Measurements from ENCODE around the gene CCT2. TPM values are rescaled to one million over a fixed set of nuclear protein-coding genes. Genes with fewer than 3 reads are reported as not detected.
A peak's percentile ranks its signal among the peaks of the same experiment; 100 is the strongest.

The CCT2 gene
- 185 TPM for polyA plus RNA-seq (ENCODE audit: insufficient read length)

DNA sequence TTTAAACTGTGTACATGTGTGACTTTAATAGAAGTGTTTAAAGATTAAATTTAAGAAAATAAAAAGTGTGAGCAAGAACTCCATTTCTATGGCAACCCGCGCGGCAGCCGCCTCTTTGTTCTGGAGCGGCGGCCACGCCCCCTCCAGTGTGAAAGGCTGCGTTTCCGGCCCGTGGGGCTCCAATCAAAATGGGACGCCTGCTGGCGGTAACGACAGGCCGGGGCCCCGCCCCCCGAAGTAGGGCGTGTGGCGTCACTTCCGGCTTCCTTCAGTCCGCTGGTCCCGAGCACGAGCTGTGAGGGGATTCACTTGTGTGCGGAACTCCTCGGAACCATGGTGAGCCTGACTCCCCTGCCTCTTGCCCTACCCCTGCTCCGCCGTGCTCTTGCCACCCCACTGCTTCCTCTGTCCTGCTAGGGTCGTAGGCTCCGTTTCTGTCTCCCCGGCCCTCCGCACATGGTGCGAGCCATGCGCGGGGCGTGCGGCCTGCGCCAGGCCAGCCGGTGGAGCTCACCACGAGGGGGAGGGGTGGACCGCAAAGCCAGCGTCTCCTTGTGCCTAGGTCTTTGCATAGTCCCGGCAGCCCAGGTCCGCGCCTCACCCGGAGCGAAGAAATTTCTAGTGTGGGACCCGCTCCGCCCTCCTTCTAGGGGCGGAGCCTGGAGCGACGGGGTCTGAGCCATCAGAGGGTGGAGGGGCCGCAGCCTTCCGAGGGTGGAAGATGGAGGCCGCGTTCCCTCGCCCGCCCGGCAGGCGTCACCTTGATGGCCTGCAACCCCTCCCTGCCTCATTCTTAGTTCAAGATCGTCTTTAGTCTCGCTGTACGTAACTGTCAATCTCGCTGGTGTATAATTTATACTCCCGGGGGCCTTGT, at the start of gene CCT2:
Gene CCT2 (plus strand): TSS at position 271 of the 874 bp plus-strand sequence. CDS start 63 bp downstream, at position 334.
- DNase-seq (ENCODE audit: low read depth) = peak; percentile 92

DNA sequence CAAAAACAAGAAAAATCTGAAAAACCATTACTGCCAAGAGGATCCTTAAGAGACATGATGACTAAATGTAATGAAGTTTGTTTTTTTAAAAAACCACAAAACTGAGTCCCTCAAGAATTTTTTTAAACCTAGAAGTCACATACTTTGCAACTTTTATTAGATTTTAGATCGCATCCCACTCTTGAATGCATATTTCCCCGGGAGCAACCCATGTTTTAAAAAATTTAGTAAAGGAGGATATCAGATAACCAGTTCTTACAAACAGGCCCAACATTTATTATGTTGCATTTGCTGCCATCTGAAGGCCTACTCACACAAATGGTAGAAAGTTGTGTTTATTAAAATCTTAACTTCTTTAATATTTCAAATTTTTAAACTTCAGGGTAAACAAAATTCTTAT, 44.3 kb upstream of the CCT2 start:
- DNase-seq (ENCODE audit: low read depth) = no peak

DNA sequence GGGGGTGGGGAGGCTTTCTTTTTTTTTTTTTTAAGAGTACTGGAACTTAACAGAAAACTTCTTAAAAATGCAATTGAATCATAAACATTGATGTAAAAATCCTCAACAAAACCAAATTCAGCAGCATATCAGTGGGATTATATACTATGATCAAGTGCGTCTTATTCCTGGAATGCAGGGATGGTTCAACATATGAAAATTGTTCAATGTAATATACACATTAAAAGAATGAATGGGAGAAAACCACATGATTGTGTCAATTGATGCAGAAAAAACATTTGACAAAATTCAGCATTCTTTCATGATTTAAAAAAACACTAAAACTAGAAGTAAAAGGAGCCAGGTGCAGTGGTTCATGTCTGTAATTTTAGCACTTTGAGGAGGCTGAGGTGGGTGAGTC, 41.2 kb upstream of the CCT2 start:
- DNase-seq (ENCODE audit: low read depth) = no peak

DNA sequence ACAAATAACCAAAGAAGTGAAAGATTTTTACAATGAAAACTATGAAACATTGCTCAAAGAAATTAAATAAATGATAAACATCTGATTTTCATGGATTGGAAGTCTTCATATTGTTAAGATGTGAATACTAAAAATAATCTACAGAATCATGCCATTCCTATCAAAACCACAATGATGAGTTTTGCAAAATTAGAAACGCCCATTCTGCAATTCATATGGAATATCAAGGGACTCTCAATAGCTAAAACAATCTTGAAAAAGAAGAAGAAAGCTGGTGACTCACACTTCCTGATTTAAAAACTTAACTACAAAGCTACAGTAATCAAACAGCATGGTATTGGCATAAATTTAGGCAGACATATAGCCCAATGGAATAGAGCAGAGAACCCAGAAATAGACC, 40.2 kb upstream of the CCT2 start:
- DNase-seq (ENCODE audit: low read depth) = no peak

DNA sequence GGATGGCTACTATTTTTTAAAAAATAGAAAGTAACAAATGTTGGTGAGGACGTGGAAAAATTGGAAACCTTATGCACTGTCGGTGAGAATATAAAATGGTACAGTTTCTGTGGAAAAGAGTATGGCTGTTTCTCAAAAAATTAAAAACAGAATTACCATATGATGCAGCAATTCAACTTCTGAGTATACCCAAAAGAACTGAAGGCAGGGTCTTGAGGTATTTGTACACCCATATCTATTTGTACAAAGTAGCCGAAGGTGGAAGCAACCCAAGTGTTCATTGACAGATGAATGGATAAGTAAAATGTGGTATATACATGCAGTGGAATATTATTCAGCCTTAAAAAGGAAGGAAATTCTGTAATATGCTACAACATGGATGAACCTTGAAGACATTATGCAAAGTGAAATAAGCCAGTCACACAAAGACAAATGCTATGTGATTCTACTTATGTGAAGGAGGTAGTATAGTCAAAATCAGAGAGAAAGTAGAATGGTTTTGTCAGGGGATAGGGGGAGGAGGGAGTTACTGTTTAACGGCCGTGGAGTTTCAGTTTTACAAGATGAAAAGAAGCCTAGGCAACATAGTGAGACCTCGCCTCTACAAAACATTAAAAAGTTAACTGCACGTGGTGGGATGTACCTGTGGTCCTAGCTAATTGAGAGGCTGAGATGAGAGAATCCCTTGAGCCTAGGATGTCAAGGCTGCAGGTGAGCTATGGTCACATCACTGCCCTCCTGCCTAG, 38.4 kb upstream of the CCT2 start:
- DNase-seq (ENCODE audit: low read depth) = no peak

DNA sequence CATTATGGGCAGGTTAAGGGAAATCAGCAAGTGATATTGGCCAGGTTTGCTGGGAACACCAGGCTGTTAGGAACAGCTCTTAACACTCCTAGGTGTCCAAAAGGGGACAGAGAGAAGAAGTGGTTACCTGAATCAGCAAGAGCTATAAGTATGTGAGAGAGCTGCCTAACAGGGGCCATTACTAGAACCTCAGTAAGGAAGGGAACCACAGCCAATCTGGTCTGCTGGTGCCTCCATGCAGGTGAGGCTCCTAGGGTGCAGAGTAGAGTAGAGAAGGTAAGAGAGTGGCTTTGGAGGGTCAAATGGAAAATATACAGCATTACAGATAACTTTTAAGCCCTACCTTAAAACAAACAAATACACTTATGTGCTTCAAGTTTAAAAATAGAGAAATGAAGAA, 36.6 kb upstream of the CCT2 start:
- no peak for DNase-seq (ENCODE audit: low read depth)

DNA sequence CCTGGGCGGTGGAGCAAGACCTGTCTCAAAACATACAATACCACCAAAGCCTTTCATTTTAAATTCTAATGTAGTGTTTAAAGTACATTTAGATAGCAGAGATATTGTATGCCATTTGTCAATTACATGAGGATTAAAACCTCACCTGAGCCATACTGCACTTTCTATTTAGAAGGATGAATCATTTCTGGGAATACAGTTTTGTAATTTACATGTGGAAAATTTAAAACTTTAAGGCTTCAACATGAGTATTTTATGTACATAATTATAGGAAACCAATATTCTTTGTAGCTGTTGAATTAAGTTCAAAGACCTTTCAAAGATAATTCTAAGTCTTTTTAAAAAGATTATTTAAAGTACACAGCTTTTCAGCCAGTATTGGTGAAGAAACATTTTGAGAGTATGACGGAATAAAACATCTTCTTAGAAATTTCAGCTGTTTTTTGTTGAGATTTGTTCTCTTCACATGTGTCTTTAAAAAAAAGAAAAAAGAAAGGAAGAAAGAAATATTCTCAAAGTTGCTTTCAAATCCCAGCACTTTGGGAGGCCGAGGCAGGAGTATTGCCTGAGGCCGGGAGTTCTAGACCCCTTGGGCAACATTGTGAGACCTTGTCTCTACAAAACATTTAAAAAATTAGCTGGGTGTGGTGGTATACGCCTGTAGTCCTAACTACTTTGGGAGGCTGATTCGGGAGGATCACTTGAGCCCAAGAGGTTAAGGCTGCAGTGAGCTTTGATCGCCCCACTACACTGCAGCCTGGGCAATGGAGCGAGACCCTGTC, 34.5 kb upstream of the CCT2 start:
- no peak for DNase-seq (ENCODE audit: low read depth)

DNA sequence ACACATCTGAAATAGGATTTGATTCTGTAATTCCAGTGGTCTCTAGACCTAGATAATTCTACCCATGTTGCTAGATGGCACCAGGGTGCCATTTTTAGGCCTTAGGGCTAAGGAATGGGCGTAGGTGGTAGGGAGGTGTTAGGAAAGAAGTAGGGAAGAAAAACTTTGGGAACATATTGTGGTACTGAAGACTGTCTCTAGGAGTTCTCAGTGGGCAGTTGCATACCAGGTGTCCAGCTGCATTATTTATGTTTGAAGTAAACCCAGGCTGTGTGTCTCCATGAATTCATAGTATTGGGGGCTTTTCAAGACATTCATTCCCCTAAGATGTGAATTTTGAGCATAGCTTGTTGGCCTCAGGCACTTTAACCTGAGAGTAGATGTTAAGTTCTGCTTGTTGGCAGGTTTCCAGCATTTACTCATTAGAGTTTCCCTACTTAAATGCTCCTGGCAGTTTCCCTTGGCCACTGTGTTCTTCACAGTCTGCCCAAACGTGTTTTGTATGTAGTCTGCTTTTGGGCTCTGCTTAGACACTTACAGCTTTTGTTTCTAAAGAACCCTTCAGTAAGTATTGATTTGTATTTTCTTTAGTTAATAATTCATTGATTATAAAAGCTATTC, 31.5 kb upstream of the CCT2 start:
- no peak for DNase-seq (ENCODE audit: low read depth)

DNA sequence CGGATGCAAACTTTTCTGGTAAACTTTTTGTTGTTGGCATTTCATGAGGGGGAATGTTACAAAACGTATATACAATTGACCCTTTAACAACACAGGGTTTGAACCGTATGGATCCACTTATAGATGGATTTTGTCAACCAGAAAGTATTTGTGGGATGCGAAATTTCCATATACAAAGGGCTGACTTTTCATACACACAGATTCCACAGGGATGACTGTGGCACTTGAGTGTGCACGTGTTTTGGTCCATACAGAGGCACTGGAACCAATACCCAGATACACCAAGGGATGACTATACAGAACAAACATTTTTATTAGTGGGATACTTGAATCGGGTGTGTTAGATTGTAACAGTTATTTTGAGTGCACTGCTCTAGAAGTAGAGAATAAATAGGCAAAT, 29.8 kb upstream of the CCT2 start:
- DNase-seq (ENCODE audit: low read depth) = no peak

DNA sequence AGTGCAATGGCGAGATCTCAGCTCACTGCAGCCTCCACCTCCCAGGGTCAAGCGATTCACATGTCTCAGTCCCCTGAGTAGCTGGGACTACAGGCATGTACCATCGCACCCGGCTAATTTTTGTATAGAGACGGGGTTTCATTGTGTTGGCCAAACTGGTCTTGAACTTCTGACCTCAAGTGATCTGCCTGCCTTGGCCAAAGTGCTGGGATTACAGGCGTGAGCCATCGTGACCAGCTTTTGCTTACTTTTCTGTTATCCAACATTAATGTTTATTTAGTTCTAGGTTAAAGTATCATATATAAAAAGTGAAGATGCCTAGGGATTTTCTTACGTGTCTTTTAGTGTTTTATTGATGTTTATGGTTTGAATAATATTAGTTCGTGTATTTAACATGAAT, 28.9 kb upstream of the CCT2 start:
- no peak for DNase-seq (ENCODE audit: low read depth)

DNA sequence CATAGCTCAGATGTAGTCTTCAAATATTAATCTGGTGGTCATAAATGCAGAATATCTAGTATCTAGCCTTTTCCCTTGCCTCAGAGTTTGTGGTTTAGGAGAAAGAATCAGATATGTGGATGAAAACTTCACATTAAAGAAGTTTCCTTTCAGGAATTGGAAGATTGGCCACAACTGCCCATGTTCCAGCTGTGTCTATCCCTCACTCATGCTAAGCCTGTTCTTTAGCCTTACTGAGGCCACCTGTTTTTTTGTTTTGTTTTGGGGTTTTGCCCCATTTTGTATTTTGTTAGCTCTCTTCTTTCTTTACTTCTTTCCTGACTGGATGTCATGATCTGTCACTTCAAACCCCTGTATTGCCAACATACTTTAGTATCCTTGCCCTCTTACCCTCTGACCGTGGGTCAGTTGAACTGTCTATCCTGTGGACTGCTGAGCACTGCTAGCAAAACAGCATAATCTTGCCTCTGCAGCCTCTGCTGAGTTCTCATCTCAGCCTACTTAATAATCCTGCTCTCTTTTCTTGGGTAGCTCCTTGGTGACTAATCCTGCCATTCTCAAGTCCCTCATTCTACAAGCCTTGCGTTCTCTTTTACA, 22.0 kb upstream of the CCT2 start:
- DNase-seq (ENCODE audit: low read depth) = no peak

DNA sequence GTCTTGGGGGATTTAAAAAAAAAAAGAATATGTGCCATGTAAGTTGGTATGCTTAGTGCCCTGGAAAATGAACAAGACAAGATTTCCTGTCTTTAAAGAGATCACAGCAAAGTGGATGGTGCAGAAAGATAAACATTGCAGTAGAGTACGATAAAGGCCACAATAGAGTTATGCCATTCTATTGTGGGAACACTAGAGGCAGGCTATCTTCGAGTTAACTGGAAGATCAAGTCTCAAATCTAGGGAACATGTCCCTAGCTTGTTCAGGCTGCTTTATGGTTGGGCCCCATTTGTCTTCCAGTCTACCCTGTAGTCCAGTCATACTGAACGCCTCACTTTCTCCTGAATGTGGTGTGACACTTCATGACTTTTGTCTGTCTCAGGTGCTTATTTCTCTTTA, 18.7 kb upstream of the CCT2 start:
- no peak for DNase-seq (ENCODE audit: low read depth)

DNA sequence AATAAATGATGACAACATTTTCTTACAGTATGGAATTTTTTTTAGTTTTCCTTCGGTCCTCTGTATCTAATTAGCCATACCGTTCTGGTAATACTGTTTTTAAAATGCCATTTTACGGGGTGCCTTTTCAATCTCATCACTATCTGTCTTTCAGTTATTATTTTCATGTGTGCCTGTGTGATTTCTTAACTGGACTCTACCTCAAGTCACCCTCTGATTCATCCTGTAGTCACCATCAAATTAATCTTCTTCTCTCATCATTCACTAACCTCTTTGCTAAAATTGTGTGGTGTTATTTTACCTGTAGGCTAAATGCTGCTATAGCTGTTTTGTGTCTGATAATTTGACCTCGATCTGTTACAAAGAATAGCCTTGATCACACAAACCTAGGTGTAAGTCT, 16.0 kb upstream of the CCT2 start:
- no peak for DNase-seq (ENCODE audit: low read depth)

DNA sequence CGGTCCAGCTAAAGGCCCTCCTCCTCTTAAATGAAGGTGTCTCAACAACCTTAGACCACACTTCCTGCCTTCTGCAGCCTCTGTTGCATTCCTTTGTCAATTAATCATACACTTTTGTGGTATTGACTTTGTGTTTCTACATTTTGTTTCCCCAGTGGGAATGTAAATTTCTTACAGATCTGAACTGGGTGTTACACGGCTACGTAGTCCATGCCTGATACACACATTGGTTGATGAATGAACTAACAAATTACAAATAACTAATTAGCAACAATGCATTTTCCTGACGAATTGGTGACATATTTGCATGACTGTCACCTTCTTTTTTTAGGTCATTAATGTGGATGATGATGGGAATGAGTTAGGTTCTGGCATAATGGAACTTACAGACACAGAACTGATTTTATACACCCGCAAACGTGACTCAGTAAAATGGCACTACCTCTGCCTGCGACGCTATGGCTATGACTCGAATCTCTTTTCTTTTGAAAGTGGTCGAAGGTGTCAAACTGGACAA, 15.2 kb upstream of the CCT2 start:
- no peak for DNase-seq (ENCODE audit: low read depth)

DNA sequence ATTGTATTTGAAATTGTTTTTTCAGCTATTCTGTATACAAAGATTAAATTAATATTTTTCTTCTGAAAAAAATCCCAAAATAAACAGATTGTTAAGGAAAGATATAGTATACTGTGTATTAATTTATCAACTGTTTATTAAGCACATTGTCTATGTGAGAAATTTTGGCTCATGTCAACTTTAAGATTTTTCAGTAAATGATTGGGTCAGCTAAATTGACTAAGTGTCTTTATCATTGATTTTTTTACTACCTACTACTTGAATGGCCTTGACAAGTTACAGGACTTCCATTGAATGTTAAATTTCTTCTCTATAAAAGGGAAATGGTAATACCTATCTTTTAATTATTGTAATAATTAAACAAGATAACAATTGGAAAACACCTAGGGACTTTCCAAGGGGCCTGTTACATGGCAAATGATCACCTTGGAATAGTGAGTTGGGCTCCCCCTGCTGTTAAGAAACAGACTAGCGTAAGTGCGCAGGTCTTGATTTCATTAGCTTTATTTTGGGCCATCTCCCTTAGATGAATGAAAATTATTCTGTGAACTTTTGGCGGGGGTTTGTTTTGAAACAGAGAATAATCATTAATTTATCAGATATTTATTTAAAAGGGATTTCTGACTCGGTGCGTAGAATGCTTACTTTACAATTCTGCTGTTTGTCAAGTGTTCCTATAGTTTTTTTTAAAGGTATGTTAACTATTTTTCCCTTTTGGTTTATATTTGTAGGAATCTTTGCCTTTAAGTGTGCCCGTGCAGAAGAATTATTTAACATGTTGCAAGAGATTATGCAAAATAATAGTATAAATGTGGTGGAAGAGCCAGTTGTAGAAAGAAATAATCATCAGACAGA, 14.5 kb upstream of the CCT2 start:
- DNase-seq (ENCODE audit: low read depth) = peak; percentile 24

DNA sequence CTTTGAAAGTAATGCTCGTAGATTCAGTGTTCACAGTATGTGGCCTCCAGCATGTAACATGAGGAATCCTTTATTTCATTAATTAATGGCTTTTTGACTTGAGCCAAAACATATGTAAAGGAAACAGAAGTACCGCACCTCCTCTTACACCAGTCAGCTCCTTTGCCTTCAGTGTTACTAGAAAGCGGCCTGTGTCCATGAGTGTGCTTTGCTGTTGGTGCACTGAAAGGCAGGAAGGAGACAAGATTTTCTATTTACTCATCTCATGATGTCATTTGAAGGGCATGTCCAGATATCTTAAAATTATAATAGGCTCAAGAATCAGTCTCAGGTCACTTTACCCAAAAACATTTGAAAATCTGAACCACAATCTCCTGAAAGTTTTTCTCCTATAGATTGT, 9.9 kb upstream of the CCT2 start:
- no peak for DNase-seq (ENCODE audit: low read depth)

DNA sequence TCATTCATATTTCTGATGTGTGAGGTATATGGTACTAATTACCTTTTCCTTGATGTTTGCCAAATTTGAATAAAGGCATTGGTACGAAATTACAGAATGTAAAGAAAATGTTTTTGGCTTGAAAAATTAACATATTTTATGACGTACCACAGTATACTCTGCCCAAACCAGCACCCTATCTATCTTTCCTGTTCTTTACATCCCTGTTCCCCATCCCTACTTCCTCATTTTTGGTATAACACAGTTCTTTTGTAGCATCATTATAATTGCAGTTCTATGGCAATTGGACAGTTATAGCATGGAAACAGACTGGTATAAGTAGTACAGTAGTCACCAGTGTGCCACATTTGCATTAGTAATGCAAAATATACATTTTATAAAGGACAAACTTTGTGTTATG, 7.0 kb upstream of the CCT2 start:
- no peak for DNase-seq (ENCODE audit: low read depth)

DNA sequence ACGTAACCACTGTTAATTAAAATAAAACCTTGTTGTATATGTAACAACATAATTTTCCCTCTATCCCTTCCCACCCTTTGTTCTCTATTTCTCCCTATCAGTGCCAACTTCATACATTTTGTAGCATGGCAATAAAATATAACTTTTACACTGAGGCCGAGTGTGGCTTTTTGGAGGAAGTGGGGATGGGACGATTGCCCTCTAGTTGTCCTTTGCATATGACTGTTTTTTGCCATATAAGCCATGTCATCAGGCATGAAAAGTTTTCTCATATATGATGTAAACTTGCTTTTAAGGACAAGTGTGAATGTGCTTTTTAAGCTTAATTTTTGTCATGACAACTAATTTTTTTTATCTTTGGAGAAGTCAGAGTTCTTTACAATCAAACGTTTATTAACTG, 6.2 kb upstream of the CCT2 start:
- DNase-seq (ENCODE audit: low read depth) = no peak

DNA sequence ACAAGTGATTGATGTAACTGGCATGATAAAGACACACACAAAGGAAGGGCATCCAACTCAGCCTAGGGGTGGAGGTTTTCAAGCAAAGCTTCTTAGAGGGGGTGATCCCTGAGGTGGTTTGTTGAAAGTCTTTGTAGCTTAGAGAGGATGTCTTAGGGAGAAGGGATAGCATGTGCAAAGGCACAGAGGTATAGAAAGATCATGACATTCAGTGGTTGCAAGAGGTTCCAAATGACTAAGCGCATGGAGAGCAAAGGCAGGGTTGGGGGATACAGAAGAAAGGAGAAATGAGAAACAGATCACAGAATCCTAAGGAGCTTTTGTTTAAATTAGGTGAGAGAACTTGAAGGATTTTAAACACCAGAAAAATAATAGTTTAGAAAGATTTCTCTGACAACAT, 5.2 kb upstream of the CCT2 start:
- no peak for DNase-seq (ENCODE audit: low read depth)

DNA sequence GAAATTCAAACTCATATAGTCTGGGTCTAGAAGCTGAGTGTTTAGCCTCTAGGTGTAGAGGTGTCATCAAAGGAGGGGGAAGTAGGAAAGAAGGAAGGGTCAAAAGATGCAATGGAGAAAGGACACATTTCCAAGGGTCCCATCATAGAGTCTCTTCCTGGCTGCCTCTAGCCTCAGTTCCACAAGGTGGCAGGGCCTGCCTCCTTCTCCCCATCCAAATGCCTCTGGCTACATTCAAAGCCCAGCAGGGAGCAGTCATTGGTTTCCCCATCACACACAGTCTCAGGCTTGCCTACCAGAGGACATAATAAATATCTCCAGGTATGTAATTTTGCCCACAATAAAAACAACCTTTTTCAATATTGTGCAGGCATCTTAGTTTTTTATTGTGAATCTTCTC, 2.1 kb upstream of the CCT2 start:
- DNase-seq (ENCODE audit: low read depth) = no peak

All from forelimb muscle (tissue), 1 donor.